Measurements from ENCODE around the gene FHOD1. TPM values are rescaled to one million over a fixed set of nuclear protein-coding genes. Genes with fewer than 3 reads are reported as not detected.
A peak's percentile ranks its signal among the peaks of the same experiment; 100 is the strongest.

The FHOD1 gene
- total and polyA plus RNA-seq, 2 donors (not counting 1 experiment from before 2014, with no cell fraction given) = 46.3 to 46.9 TPM

DNA sequence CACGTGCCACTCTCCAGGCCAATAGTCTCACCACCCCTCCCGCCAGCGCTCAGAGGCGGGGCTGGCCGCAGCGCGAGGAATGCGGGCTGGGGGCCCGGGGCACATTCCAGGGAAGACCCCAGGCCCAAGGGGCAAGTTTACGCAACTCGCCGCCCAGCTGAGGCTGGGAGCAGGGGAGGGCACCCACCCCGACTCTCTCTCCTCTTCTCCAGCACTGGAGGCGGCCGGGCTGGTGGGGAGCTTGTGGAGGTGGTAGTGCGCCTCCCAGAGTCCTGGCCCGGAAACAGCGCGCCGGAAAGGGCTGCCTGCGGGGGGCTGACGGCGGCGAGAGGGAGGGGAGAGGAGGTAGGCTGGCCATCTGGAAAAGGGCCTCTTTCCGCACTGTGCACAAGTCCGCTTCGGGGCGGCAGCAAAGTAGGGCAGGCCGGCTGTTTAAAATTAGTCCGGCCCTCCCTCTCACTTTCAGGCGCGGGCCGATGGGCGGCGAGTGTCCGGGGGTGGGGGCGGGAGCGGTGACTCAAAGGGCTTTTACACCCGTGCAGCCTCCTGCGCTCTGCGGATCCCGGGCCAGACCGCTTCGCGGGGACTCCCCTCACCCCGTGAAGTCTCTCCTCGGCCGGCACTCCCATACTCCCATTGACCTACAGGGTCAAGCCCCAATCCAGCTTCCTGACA lies 1.1 kb downstream of the FHOD1 start:
- H3K36me3 ChIP-seq (replicated peaks in 1 of 2; ENCODE audit: control extremely low read depth in 1 of 2, control insufficient read depth in 1 of 2, extremely low read depth in 1 of 2, insufficient read depth in 2 of 2, low read length in 1 of 2) = peaks cover 0 to 3% of the 10 kb centered on the region in 2 experiments
- peak overlapping the region; percentile 70 for H3K27ac Mint-ChIP-seq
- H3K27ac ChIP-seq (ENCODE audit: low read length in 2 of 2) = peak overlapping the region in 1 of 2 donors; percentile 48
- H3K27me3 Mint-ChIP-seq = peaks cover 9% of the 10 kb centered on the region
- intact Hi-C loops (cut with micrococcal nuclease) = loop anchor here (2.0 to 10.0 kb wide), 4 partner anchors 33 to 419 kb away; partner anchors contain the start of genes ACD, ATP6V0D1, C16orf86 and ENKD1
- H3K27me3 ChIP-seq (replicated peaks in 1 of 4; ENCODE audit: control extremely low read depth in 1 of 4, control insufficient read depth in 3 of 4, insufficient read depth in 4 of 4, low read length in 3 of 4) = peaks cover 0 to 17% (median 12%) of the 10 kb centered on the region in 4 experiments
- H3K9me3 Mint-ChIP-seq (ENCODE audit: insufficient read depth) = no peaks in the 10 kb centered on the region
- TF ChIP-seq EZH2 (IDR thresholded peaks at IDR 0.05; ENCODE audit: borderline replicate concordance, insufficient read depth, low read depth, low read length, poor library complexity, severe bottlenecking) = no peak
- TF ChIP-seq, protein P1, sequence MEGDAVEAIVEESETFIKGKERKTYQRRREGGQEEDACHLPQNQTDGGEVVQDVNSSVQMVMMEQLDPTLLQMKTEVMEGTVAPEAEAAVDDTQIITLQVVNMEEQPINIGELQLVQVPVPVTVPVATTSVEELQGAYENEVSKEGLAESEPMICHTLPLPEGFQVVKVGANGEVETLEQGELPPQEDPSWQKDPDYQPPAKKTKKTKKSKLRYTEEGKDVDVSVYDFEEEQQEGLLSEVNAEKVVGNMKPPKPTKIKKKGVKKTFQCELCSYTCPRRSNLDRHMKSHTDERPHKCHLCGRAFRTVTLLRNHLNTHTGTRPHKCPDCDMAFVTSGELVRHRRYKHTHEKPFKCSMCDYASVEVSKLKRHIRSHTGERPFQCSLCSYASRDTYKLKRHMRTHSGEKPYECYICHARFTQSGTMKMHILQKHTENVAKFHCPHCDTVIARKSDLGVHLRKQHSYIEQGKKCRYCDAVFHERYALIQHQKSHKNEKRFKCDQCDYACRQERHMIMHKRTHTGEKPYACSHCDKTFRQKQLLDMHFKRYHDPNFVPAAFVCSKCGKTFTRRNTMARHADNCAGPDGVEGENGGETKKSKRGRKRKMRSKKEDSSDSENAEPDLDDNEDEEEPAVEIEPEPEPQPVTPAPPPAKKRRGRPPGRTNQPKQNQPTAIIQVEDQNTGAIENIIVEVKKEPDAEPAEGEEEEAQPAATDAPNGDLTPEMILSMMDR (IDR thresholded peaks at IDR 0.05) = no peak
- peak overlapping the region; percentile 96 for H3K4me3 Mint-ChIP-seq
- under 1% methylated on average over 44 of the region's 48 CpGs for WGBS (ENCODE audit: insufficient coverage)
- H3K4me1 ChIP-seq (ENCODE audit: control insufficient read depth in 2 of 2, insufficient read depth in 2 of 2, low read length in 2 of 2) = peaks cover 46 to 55% of the 10 kb centered on the region in 2 donors
- no peaks in the 10 kb centered on the region for H3K9me3 ChIP-seq (ENCODE audit: control extremely low read depth in 1 of 3, control insufficient read depth in 2 of 3, insufficient read depth in 1 of 3, low read length in 2 of 3)
- H4K20me1 ChIP-seq (ENCODE audit: control insufficient read depth, insufficient read depth, low read length, poor library complexity, severe bottlenecking) = peaks cover 8% of the 10 kb centered on the region
- CTCF ChIA-PET = interaction anchor here (1.1 to 4.2 kb wide), 5 partner anchors 12 to 104 kb away, joined by 3 to 33 read pairs (median 4); partner anchors contain the start of gene TMEM208
- H2AFZ ChIP-seq (ENCODE audit: insufficient read depth, low read depth, low read length, poor library complexity, severe bottlenecking) = peak overlapping the region; percentile 82
- H3K4me3 ChIP-seq (ENCODE audit: control extremely low read depth in 1 of 5, extremely low read depth in 1 of 5, insufficient read depth in 1 of 5, low read depth in 2 of 5, low read length in 4 of 5) = peak overlapping the region; percentile 70 to 97 (median 79)
- ATAC-seq (ENCODE audit: low read depth) (no peak), DNase-seq (peak; percentile 66)
- POLR2A ChIA-PET = interaction anchor here (0.5 to 3.7 kb wide), 3 partner anchors 19 to 218 kb away, joined by 4 to 27 read pairs (median 8); partner anchors contain the start of gene TMEM208
- H3K9ac ChIP-seq (ENCODE audit: low read length) = peak overlapping the region; percentile 81
- peaks cover 25% of the 10 kb centered on the region for H3K79me2 ChIP-seq (ENCODE audit: control insufficient read depth, insufficient read depth, low read length)
- peaks cover 53% of the 10 kb centered on the region for H3K4me1 Mint-ChIP-seq
- peak overlapping the region; percentile 100 for H3K4me2 ChIP-seq (replicated peaks; ENCODE audit: low read depth, low read length, poor library complexity, severe bottlenecking)

Measured in B cell (primary cell).